ENCODE measurements around the gene REEP2. TPM values are rescaled to one million over a fixed set of nuclear protein-coding genes. Genes with fewer than 3 reads are reported as not detected.

REEP2 gene
- total and polyA plus RNA-seq, 2 experiments from 2014 or later: 20.5 to 29.8 TPM

DNA sequence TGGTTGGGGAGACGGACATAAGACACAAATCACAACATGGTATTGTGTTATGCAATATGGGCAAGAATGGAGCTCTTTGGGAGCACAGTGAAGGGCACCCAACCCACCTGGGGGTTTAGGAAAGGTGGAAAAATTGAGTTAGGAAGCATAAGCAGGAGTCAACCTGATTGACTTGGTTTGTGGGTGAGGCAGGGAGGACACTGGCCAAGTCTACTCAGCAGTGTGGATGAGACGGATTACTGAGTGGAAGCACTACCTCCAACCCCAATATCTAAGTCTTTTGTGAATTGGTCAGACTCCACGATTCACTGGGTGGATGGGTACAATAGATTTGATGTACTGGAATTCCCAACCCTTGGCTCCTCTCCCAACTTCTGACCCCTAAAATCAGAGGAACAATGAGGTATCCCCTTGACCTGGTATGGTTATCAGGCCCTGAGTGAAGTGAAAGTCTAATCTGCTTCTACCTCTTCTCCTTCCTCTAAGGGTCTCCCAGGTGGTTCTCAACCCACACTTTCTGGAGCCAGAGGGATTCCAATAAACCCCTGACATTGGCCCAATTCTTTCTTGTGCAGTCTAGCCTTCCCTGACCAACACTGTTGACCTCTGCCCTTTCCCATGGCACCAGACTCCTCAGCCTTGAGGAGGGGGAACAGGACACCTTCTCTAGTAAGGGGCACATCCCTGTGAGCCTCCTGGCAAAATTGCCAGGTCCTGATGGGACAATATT is 31.6 kb downstream of the REEP2 start:
- H3K36me3 ChIP-seq (ENCODE audit: insufficient read depth): 0 out of 2 replicates have a peak, but pooled peaks cover 3% of the 10 kb centered on the region
- H3K9me3 Mint-ChIP-seq: peaks cover 15% of the 10 kb centered on the region; the same call in 2 of the 3 replicates
- H3K27ac Mint-ChIP-seq: no peak overlapping the region
- no peak overlapping the region for H3K4me3 Mint-ChIP-seq
- peaks cover 5% of the 10 kb centered on the region for H3K4me1 ChIP-seq (ENCODE audit: insufficient read depth)
- H3K27me3 Mint-ChIP-seq (ENCODE audit: insufficient read depth, low read depth, poor library complexity): peaks cover 47% of the 10 kb centered on the region
- H3K36me3 Mint-ChIP-seq (ENCODE audit: low read depth): peaks cover 28% of the 10 kb centered on the region
- H3K27ac ChIP-seq (ENCODE audit: low read depth): no peak overlapping the region
- no peak for DNase-seq (ENCODE audit: low spot score)
- H2AFZ ChIP-seq: no peak overlapping the region
- H3K4me2 ChIP-seq: no peak overlapping the region
- peak; percentile 4 for ATAC-seq
- H3K79me2 ChIP-seq (replicated peaks; ENCODE audit: insufficient read depth): no peaks in the 10 kb centered on the region
- no peak overlapping the region for H3K4me3 ChIP-seq
- peaks cover 14% of the 10 kb centered on the region; the same call in 1 of the 2 replicates for H4K20me1 ChIP-seq (replicated peaks; ENCODE audit: insufficient read depth)
- peaks cover 26% of the 10 kb centered on the region for H3K27me3 ChIP-seq (ENCODE audit: insufficient read depth)
- peaks cover 9% of the 10 kb centered on the region for H3F3A ChIP-seq (replicated peaks; ENCODE audit: low read depth)
- no peaks in the 10 kb centered on the region for H3K9me2 ChIP-seq (ENCODE audit: insufficient read depth)
- no peak for TF ChIP-seq POLR2AphosphoS5 (IDR thresholded peaks at IDR 0.05; ENCODE audit: low read depth)
- no peak for TF ChIP-seq EZH2 (IDR thresholded peaks at IDR 0.05; ENCODE audit: low read depth, unreplicated experiment)
- TF ChIP-seq EZH2phosphoT487 (IDR thresholded peaks at IDR 0.05; ENCODE audit: unreplicated experiment): no peak
- TF ChIP-seq ZNF114 (CRISPR knock-in tag; IDR thresholded peaks at IDR 0.05): no peak
- no peak for TF ChIP-seq STAT1 (IDR thresholded peaks at IDR 0.05; ENCODE audit: unreplicated experiment)
- TF ChIP-seq, protein P1, sequence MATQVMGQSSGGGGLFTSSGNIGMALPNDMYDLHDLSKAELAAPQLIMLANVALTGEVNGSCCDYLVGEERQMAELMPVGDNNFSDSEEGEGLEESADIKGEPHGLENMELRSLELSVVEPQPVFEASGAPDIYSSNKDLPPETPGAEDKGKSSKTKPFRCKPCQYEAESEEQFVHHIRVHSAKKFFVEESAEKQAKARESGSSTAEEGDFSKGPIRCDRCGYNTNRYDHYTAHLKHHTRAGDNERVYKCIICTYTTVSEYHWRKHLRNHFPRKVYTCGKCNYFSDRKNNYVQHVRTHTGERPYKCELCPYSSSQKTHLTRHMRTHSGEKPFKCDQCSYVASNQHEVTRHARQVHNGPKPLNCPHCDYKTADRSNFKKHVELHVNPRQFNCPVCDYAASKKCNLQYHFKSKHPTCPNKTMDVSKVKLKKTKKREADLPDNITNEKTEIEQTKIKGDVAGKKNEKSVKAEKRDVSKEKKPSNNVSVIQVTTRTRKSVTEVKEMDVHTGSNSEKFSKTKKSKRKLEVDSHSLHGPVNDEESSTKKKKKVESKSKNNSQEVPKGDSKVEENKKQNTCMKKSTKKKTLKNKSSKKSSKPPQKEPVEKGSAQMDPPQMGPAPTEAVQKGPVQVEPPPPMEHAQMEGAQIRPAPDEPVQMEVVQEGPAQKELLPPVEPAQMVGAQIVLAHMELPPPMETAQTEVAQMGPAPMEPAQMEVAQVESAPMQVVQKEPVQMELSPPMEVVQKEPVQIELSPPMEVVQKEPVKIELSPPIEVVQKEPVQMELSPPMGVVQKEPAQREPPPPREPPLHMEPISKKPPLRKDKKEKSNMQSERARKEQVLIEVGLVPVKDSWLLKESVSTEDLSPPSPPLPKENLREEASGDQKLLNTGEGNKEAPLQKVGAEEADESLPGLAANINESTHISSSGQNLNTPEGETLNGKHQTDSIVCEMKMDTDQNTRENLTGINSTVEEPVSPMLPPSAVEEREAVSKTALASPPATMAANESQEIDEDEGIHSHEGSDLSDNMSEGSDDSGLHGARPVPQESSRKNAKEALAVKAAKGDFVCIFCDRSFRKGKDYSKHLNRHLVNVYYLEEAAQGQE (IDR thresholded peaks at IDR 0.05; ENCODE audit: unreplicated experiment): no peak
- TF ChIP-seq CREB1 (CRISPR knock-in tag; IDR thresholded peaks at IDR 0.05; ENCODE audit: low read depth): no peak
- TF ChIP-seq ZNF331 (CRISPR knock-in tag; IDR thresholded peaks at IDR 0.05; ENCODE audit: low read depth): no peak
- TF ChIP-seq, protein P2, sequence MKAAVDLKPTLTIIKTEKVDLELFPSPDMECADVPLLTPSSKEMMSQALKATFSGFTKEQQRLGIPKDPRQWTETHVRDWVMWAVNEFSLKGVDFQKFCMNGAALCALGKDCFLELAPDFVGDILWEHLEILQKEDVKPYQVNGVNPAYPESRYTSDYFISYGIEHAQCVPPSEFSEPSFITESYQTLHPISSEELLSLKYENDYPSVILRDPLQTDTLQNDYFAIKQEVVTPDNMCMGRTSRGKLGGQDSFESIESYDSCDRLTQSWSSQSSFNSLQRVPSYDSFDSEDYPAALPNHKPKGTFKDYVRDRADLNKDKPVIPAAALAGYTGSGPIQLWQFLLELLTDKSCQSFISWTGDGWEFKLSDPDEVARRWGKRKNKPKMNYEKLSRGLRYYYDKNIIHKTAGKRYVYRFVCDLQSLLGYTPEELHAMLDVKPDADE (IDR thresholded peaks at IDR 0.05): no peak
- TF ChIP-seq, protein P3, sequence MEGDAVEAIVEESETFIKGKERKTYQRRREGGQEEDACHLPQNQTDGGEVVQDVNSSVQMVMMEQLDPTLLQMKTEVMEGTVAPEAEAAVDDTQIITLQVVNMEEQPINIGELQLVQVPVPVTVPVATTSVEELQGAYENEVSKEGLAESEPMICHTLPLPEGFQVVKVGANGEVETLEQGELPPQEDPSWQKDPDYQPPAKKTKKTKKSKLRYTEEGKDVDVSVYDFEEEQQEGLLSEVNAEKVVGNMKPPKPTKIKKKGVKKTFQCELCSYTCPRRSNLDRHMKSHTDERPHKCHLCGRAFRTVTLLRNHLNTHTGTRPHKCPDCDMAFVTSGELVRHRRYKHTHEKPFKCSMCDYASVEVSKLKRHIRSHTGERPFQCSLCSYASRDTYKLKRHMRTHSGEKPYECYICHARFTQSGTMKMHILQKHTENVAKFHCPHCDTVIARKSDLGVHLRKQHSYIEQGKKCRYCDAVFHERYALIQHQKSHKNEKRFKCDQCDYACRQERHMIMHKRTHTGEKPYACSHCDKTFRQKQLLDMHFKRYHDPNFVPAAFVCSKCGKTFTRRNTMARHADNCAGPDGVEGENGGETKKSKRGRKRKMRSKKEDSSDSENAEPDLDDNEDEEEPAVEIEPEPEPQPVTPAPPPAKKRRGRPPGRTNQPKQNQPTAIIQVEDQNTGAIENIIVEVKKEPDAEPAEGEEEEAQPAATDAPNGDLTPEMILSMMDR (conservative IDR thresholded peaks at IDR 0.05; ENCODE audit: low read depth in 2 of 2): no peak
- TF ChIP-seq NANOG (IDR thresholded peaks at IDR 0.05; ENCODE audit: borderline replicate concordance): no peak
- no peak for TF ChIP-seq JUNB (IDR thresholded peaks at IDR 0.05; ENCODE audit: unreplicated experiment)
- TF ChIP-seq, protein P4, sequence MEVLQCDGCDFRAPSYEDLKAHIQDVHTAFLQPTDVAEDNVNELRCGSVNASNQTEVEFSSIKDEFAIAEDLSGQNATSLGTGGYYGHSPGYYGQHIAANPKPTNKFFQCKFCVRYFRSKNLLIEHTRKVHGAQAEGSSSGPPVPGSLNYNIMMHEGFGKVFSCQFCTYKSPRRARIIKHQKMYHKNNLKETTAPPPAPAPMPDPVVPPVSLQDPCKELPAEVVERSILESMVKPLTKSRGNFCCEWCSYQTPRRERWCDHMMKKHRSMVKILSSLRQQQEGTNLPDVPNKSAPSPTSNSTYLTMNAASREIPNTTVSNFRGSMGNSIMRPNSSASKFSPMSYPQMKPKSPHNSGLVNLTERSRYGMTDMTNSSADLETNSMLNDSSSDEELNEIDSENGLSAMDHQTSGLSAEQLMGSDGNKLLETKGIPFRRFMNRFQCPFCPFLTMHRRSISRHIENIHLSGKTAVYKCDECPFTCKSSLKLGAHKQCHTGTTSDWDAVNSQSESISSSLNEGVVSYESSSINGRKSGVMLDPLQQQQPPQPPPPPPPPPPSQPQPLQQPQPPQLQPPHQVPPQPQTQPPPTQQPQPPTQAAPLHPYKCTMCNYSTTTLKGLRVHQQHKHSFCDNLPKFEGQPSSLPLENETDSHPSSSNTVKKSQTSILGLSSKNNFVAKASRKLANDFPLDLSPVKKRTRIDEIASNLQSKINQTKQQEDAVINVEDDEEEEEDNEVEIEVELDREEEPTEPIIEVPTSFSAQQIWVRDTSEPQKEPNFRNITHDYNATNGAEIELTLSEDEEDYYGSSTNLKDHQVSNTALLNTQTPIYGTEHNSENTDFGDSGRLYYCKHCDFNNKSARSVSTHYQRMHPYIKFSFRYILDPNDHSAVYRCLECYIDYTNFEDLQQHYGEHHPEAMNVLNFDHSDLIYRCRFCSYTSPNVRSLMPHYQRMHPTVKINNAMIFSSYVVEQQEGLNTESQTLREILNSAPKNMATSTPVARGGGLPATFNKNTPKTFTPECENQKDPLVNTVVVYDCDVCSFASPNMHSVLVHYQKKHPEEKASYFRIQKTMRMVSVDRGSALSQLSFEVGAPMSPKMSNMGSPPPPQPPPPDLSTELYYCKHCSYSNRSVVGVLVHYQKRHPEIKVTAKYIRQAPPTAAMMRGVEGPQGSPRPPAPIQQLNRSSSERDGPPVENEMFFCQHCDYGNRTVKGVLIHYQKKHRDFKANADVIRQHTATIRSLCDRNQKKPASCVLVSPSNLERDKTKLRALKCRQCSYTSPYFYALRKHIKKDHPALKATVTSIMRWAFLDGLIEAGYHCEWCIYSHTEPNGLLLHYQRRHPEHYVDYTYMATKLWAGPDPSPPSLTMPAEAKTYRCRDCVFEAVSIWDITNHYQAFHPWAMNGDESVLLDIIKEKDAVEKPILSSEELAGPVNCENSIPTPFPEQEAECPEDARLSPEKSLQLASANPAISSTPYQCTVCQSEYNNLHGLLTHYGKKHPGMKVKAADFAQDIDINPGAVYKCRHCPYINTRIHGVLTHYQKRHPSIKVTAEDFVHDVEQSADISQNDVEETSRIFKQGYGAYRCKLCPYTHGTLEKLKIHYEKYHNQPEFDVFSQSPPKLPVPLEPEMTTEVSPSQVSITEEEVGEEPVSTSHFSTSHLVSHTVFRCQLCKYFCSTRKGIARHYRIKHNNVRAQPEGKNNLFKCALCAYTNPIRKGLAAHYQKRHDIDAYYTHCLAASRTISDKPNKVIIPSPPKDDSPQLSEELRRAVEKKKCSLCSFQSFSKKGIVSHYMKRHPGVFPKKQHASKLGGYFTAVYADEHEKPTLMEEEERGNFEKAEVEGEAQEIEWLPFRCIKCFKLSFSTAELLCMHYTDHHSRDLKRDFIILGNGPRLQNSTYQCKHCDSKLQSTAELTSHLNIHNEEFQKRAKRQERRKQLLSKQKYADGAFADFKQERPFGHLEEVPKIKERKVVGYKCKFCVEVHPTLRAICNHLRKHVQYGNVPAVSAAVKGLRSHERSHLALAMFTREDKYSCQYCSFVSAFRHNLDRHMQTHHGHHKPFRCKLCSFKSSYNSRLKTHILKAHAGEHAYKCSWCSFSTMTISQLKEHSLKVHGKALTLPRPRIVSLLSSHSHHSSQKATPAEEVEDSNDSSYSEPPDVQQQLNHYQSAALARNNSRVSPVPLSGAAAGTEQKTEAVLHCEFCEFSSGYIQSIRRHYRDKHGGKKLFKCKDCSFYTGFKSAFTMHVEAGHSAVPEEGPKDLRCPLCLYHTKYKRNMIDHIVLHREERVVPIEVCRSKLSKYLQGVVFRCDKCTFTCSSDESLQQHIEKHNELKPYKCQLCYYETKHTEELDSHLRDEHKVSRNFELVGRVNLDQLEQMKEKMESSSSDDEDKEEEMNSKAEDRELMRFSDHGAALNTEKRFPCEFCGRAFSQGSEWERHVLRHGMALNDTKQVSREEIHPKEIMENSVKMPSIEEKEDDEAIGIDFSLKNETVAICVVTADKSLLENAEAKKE (CRISPR knock-in tag; IDR thresholded peaks at IDR 0.05): no peak
- H3K4me1 Mint-ChIP-seq: peaks cover 29% of the 10 kb centered on the region; the same call in 2 of the 3 replicates

Measured in GM23338 (cell line).